GM03348 (cell line): ENCODE data around the gene SLC35F1.
A peak's percentile ranks its signal among the peaks of the same experiment; 100 is the strongest.

ENCODE experiments used
- DNase-seq: peaks from one replicate; pipeline ENCODE4 v3.0.0; 2012; ENCODE audit warnings: low spot score

Gene SLC35F1

DNA sequence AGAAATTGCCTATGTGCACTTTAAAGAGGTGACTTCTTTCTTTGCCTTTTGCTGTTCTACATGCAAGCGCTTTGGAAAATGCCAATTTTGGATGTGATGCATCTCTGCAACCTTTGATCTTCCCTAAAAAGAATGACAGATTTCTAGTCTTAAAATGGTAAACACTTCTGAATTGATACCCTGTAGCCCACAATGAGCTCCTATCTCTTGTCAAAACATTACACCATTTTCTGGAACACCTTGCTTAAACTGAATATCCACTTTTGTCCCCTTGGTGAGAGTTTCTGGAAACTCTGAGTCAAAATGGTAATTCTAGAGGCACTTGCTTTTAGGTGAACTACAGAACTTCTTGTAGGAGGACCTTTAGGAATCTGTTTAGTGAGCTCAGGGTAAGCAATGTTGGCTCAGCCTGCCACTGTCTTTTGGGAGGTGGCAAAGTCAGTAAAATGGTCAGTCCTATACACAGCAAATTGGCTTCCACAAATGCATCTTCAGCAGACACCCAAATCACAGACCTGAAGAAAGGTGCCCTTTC is 216.5 kb downstream of the SLC35F1 start:
- DNase-seq, result no peak

DNA sequence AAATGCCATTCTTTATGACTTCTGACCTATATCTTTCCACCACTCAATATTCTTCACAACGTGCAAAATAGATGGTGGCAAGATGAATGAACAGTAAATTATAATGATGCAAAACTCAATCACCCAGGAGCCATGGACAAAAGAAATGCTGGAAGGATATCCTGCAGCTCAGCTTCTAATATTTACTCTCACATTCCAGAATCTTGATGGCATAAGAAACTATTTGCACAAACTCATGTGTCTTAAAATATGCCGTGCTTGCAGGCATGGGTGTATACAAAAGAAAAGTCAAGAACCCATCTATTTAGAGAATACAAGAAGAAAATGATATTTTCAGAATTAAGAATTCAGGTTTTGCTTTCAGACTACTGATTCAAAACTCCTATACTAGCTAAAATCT is 217.8 kb downstream of the SLC35F1 start:
- DNase-seq, result no peak

DNA sequence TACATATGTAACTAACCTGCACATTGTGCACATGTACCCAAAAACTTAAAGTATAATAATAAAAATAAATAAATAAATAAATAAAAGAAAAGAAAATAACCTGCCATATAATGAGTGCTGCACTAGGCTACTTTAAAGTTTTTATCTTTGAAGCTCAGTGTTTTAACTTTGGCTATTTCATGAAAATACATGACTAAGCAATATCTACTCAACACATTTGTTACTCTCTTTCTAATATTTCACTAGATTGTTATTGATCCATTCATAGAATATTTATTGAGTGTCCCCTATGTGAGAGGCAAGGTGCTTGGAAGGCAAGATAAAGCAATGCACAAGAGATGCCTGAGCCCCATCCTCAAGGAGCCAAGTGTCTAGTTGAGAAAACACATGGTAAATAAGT is 221.7 kb downstream of the SLC35F1 start:
- no peak for DNase-seq

DNA sequence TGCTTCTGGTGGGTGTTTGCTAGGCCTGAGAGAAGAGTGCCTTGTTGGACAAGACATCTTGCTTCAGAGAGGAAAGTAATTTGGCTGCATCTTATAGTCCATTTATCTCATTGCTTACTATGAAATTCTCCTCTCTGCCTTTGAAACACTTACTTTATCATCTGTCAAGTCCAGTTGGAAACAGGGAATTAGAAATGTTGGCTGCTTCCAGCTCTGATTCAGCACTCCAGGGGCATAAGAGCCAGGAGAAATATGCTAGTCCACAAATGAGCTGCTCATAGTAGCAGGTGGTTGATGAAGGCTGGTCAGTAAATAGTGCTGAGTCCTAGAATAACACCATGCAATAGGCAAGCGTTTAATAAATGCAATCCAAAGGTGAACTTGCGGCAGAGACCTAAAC is 227.1 kb downstream of the SLC35F1 start:
- no peak for DNase-seq

DNA sequence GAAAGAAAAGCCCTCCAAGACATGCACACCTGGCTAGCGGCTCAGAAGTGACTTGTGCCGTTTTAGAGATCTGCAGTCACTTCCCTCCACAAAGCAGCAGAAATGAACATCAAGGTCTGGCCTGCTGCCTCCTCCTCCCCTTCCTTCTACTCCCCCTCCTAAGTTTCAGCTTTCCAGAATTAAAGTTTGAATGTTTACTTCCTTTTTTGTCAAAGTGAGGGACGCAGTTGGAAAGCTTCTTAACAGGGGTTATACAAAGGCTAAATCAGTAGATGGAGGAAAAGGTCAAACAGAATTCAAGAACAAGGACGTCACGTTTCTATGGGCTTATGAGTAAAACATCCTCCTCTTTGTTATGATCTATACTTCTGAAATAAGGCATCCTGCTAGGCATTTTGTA is 227.7 kb downstream of the SLC35F1 start:
- DNase-seq, result no peak

DNA sequence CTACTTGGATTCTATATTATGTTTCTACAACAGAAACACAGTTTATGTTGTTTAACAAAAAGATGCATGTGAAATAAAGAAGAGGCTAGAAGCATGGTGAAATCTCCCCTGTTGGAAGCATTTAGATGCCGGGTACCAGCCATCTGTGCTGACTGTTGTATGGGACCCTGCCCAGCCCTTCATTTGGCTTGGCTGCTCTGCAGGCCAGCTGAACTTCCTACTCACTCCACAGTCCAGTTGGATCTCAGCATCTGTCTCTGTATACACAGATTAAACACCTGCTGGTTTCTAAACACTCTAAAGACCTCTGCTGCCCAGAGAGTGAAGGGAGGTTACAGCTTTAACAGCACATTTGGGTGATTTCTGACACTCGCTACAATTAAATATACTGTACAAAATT is 228.3 kb downstream of the SLC35F1 start:
- no peak for DNase-seq

DNA sequence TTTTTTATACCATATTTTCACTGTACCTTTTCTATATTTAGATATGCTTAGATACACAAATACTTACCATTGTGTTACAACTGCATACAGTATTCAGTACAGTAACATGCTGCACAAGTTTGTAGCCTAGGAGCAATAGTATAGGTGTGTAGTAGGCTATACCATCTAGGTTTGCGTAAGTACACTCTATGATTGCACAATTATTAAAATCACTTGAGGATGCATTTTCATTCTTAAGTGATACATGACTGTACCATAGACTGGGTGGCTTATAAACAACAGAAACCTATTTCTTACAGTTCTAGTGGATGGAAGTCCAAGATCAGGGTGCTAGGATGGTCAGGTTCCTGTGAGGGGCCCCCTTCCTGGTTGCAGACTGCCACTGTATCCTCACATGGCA is 234.1 kb downstream of the SLC35F1 start:
- DNase-seq, result no peak

DNA sequence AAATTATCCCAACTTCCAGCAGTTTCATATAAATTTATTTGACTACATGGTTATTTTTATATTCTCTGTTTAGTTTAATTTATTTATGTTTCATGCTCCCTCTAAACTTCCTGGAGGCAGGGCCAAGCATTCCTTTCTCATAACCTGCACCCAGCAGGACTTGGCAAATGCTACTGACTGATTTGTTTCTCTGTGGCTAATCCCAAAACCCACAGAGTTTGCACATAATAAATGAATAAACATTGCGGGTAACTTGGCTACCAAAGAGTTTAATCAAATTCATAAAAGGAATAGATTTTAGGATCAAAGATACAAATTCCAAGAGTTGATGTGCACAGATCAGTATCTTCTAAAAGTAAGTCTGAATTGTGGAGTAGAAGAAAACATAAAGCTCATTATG is 239.5 kb downstream of the SLC35F1 start:
- no peak for DNase-seq

DNA sequence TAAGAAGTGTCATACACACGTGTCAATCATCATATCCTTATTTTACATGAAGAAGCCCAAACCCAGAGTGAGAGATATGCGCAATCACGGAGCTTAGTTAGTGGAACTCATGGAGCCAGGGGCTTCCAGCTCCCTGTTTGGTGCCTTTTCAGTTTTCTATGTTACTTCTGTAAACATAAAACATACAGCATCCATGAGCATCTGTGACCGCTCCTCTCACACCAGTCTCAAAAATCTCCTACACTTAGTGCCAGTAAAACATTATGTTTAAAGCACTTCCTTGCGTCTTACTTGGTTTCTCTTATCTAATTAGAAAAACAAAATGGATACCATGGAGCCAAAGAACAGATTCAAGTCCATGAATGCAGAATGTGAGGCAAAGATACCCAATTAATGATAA is 240.4 kb downstream of the SLC35F1 start:
- no peak for DNase-seq

DNA sequence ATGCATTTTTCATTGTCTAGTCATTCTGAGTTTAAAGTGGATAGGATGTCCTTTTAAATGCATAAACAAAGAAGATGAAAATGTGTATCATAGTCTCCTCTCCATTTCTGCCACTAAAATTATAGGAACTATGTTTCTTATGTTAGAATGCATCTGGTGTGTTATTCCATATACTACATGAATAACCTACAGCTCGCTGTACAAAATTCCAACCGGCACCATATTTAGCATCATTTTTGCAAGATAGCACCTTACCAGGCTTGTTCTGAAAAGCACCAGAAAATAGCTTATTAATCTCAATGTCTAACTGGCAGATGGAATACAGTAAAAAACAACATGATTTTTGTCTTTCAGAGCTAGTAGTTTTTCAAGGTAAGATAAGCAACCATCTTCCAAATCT is 241.5 kb downstream of the SLC35F1 start:
- no peak for DNase-seq

DNA sequence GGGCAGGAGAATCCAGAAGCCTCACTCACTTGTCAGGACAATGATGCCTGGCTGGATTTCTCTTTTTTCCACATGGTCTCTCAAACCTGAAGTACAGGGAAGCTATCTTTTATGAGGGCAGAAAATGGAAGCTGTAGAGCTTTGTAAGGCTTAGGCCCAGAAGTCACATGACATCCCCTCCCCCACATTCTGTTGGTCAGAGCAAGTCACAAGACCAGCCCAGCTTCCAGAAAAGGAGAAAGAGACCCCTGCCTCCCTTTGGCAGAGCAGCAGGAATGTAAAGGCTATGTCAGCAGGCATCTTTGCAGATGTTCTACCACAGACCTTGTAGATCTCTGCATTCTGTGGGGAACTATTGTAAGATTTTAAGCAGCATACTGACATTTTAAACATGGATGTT is 245.5 kb downstream of the SLC35F1 start:
- DNase-seq, result no peak

DNA sequence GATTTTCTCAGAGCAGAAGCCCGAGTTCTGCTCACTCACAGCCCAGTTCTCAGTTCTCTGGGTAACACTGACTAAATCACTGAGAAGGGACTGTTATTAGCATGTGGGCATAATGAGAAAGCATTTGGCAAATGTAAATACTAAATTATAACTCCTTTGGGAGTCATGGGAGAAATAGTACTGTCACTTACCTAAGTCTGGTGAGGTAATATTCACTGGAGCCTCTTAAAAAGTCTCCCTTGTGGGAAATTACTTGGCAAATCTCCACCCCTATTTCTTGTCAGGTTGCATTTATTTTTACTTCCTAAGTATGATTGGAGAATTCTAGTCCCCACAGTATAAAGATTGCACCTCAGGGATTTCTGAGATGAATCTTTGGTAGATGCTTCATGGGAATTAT is 254.3 kb downstream of the SLC35F1 start:
- DNase-seq, result no peak

DNA sequence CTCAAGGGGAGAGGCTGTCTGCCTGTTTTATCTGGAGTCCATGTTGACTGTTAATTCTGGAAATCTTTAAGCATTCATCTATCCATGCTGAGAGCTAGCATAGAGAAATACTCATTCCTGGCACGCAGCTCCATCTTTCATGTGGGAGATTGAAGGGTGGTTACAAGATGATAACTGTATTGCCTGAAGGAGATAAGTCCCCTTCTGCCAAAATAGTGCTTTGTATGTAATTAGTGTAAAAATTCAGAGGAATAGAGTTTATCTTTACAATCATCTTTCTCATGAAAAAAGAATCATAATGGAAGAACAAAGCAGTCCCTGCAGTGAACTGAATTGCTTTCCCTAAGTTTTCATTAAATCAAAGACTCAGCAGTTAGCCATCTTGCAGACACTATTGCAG is 256.5 kb downstream of the SLC35F1 start:
- no peak for DNase-seq

DNA sequence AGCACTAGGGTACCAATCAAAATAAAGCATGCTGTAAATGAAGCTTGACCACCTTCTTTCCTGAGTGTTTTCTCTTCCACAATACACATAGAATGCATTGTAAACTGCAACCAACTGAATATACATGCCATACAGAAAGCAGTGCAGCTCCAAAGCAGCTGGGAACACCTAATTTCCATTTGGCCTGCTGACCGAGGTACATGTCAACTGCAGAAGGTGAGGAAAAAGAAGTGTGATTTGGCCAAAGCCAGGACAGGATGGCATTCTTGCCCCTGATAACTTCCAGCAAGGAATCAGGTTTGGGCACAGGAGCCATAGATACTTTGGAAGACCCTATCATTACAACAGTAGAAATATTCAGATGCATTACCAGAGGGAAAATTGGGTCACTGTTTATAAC is 258.4 kb downstream of the SLC35F1 start:
- DNase-seq, result no peak

DNA sequence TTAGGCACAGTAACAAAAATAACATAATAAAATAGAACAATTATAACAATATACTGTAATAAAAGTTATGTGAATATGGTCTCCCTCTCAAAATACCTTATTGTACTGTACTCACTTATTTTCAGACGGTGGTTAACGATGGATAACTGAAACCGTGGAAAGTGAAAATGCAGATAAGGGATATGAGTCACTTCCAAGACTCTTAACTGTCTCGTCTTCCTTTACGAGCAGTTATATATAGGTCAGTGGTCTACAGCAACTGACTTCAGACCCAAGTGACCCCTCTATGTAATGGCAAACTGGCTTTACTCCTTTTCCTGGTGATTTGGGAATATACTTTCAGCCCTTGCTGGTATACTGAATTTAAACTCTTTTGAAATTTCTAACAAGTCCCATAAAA is 261.4 kb downstream of the SLC35F1 start:
- no peak for DNase-seq

DNA sequence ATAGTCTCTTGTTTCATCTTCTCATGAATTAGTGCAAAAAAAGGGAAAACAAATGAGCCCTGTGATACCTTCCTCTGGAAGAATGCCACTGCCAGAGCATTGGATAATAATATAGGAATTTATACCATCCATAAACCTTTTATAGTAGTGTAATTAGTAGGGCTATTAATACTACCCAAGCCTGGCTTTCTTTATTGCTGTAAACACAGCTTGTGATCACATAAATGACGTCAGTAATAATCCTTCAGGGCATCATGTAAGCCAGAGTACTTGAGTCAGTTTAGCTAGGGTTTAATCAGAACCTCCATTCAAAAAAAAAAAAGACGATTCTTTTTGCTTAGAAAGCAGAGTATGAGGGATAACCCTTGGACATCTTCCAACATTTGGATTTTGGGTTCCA is 264.8 kb downstream of the SLC35F1 start:
- DNase-seq, result no peak

DNA sequence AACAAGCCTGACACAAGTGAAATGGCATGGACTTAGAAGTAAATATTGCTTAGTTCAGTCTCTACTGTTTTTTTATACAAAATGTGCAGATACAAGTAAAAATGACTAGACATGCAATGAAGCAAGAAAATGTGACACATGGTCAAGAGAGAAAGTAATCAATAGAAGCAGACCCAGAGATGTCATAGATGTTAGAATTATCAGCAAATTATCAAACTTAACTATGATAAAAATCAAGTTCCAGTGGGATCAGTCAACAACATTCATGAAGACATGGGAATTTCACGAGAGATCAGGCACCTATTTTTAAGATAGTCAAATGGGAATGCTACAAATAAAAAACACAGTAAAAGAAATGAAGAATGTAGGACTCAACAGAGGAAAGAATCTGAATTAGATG is 267.0 kb downstream of the SLC35F1 start:
- DNase-seq, result no peak

DNA sequence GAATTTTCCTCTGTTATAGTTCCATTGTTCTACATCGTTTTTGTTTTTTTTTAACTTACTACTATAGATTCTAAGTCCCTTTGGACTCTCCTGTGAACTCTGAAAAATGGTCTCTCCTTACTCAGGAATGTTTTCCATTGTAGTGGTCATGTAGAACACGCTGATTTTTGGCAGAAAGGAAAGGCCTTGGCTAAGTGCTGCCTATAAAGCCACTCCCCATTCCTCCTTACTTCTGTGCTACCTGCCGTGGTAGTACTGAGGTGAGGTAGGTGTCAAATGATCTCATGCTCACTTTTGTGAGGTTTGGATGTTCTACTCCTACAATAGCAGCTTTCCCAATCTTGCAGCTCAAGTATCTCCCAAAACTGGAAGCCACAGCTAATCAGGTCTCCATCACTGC is 270.7 kb downstream of the SLC35F1 start:
- no peak for DNase-seq

DNA sequence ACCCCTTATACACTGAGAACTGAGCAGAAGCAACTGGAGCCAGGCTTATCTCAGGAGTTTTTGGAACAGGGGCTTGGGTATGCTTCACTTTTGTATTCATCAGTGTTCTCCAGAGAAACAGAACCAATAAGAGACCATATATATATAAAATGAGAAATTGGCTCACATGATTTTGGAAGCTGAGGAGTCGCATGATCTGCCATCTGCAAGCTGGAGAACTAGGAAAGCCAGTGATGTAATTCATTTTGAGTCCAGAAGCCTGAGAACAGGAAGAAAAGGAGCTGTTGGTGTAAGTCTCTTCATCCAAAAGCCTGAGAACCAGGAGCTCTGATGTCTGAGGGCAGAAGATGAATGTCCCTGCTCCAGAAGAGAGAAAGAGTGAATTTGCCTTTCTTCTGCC is 272.0 kb downstream of the SLC35F1 start:
- DNase-seq, result no peak

DNA sequence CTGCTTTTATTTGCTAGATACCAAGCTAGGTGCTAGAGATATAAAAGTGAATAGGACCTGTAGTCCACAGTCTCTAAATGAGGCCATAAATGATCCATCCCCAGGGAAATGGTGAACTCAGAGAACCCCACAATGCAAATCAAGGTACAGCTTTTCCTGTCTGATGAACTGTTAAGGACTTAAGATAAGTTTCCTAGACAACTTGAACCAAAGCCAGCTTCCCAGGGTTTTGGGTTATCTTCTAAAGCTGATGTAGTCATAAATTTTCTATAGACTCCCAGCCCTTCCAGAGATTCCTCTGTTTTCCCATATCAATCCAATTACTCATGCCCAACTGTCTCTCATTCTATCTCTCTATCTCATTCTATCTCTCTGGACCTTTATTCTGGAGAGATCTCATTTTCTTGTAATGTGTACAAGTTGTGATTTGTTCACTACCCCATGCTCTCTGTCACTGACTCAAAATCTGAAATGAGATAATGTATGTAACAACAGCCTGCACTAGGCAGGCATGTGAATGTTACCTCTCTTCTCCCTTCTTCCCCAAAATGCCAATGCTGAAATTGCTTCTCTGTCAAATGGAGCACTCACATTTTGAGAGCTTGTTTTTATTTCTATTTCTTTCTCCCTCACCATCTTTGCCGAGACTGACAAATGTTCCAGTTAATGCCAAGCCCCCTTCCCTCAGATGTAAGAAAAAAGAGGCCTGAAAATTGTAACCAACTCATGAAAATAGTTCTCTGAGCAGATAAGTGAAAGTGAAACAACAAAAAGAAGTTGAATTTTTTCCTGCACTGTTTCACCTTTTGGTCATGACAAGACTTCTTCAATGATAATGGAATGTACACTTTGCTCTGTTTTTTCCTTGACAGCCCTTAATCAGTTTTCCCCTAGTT is 279.9 kb downstream of the SLC35F1 start:
- no peak for DNase-seq

DNA sequence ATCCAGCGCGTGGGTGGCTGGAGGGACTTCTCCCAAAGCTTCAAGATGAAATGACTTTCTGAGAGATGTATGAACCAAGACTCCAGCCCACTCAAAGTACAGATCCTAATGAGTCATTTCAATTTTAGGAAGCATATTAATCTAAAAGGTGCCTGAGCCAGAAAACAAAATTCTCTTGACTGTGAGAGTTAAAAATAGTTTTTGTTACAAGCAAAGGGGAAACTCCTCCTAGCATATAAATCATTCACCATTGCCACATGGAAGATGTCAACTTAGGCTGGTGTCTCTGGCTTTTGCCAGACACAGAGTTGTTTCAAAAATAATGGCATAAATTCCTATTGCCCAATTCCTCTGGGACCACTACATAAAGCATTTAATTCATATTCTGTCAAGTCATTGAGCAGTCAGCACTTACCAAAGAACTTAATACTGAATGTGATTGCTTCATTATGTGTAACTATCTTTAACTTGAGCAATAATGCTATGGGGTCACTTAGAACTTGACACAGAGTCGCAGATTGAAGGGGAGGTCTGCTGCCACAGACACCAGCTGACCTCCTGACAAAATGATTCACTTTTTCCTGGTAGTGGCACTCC is 280.6 kb downstream of the SLC35F1 start:
- DNase-seq, result peak; percentile 44

DNA sequence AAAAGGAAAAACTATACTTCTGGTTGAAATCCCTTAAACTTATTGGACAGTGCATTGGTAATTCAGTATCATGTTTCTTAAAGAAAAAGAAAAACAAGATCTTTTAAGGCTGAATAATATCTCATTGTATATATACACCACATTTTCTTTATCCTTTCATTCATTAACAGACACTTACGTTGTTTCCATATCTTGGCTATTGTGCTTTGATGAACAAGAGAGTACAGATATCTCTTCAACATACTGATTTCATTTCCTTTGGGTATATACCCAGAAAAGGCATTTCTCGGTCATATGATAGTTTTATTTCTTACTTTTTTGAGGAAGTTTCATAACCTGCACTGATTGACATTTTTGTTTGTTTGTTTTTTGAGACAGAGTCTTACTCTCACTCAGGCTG is 281.5 kb downstream of the SLC35F1 start:
- DNase-seq, result no peak

DNA sequence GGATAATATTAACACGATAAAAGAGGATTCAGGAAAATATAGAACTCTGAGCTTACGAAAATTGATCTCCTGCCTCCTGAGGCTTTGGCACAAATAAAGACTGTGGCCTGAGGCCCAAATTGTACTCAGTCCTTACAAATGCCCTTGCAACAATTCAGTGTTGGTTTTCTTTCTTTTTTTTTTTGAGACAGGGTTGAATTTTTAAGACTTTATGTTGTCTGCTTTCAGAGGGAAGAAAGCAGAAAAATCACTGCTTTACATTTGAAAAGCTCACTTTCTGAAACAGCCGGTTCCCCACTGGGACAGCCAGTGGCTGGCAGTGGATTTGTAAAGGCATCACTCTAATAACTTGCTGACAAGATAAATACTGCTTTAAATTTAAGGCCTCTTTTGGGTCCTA is 290.5 kb downstream of the SLC35F1 start:
- no peak for DNase-seq

DNA sequence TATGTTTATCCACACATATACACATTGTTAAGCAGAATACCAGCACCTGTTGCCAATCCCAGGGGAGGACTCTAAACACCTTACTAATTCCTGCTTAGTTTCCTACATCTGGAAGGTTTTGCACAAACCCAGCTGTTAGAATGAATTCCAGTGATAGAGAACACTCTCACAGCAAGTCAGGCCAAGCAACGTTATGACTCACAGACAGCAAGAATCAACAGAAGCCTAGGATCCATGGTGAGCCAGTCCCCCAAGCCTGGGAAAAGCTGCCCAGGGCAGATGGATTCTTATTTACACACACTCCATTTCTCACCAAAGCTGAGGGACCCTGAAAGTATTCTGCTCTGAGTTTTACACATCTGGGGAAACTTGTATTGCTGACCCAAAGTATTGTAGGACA is 291.7 kb downstream of the SLC35F1 start:
- no peak for DNase-seq
